Lung (tissue), 12 donors: Measurements from ENCODE around the gene RELN. TPM values are rescaled to one million over a fixed set of nuclear protein-coding genes. Genes with fewer than 3 reads are reported as not detected.

Experiments used
- ATAC-seq: fragments of 200-7000 bp; cut with Tn5 transposase; one replicate; pipeline ENCODE4 v1.9.1; 2020; ENCODE audit warnings: moderate number of reproducible peaks; ENCODE audit not compliant: insufficient read depth, low FRiP score
- DNase-seq, 3 donors: peaks; one replicate each; pipeline ENCODE4 v3.0.0-alpha.2; 2013 to 2017
- H3K27ac ChIP-seq, 2 donors: one replicate each; pipeline ENCODE4 v1.5.1; 2013; ENCODE audit warnings: mild to moderate bottlenecking in 2 of 2, moderate library complexity in 2 of 2, control low read depth in 1 of 2, inconsistent platforms in 1 of 2, low read depth in 1 of 2, low read length in 1 of 2
- H3K27me3 ChIP-seq, 3 donors: one replicate each; pipeline ENCODE4 v1.5.1; 2013; ENCODE audit warnings: low read length in 2 of 3; ENCODE audit not compliant: control insufficient read depth in 3 of 3, insufficient read depth in 3 of 3
- H3K36me3 ChIP-seq, 4 donors: one replicate each; pipeline ENCODE4 v1.5.1; 2013; ENCODE audit warnings: low read length in 4 of 4, mild to moderate bottlenecking in 1 of 4, moderate library complexity in 1 of 4; ENCODE audit not compliant: control insufficient read depth in 4 of 4, insufficient read depth in 4 of 4
- H3K4me1 ChIP-seq, 5 donors: one replicate each; pipeline ENCODE4 v1.5.1; 2013; ENCODE audit warnings: low read length in 5 of 5, mild to moderate bottlenecking in 2 of 5, moderate library complexity in 1 of 5; ENCODE audit not compliant: control insufficient read depth in 5 of 5, insufficient read depth in 5 of 5
- H3K4me3 ChIP-seq: one replicate; pipeline ENCODE4 v1.5.1; 2013; ENCODE audit warnings: mild to moderate bottlenecking, control low read depth, moderate library complexity
- H3K9ac ChIP-seq, 2 donors: one replicate each; pipeline ENCODE4 v1.5.1; 2013; ENCODE audit warnings: low read length in 2 of 2, control low read depth in 1 of 2; ENCODE audit not compliant: insufficient read depth in 1 of 2
- H3K9me3 ChIP-seq, 4 donors: one replicate each; pipeline ENCODE4 v1.5.1; 2013; ENCODE audit warnings: low read length in 3 of 4, mild to moderate bottlenecking in 1 of 4, moderate library complexity in 1 of 4; ENCODE audit not compliant: control insufficient read depth in 4 of 4, insufficient read depth in 3 of 4
- CTCF ChIP-seq: IDR thresholded peaks from 2 replicates; pipeline ENCODE4 v1.5.1; 2012; ENCODE audit warnings: mild to moderate bottlenecking; ENCODE audit errors: control extremely low read depth, extremely low read depth
- WGBS, 2 donors: extraction: QIAGEN DNeasy Blood & Tissue Kit; methylation state at CpG; one replicate each; pipeline ENCODE4 v1.1.7; 2013; 5-methylcytosine and 5-hydroxymethylcytosine counted together
- polyA plus RNA-seq, 2 donors: library from polyadenylated mRNA; stranded (reverse); fragments of 200-250 nt; gene quantifications; one replicate each; pipeline ENCODE4 v1.2.1, GENCODE V29; 2013
- total RNA-seq, 2 donors: library from RNA; depleted of rRNA in 1 of 2; stranded (reverse); fragments of >200 nt in 1 of 2; gene quantifications; one replicate each; pipeline ENCODE4 v1.2.1, GENCODE V29; 2014 to 2021
- donor health status: control.
- donor health status: control.
- donor health status: Bipolar disorder and iron deficiency.
- donor health status: healthy.
- donor health status: DM: yes; HTN: yes; CAD: no.

The RELN gene
- total and polyA plus RNA-seq, 4 donors: 0.24 to 7.7 (median 2.0) TPM

- no peak overlapping the region for H3K27ac ChIP-seq
- 85 to 90% methylated on average over 1 of the region's 1 CpG for WGBS, 2 donors
- ATAC-seq (no peak), DNase-seq (no peak)
- no peak overlapping the region for H3K4me3 ChIP-seq
- peaks cover 0 to 4% (median 0%) of the 10 kb centered on the region in 4 donors for H3K9me3 ChIP-seq
- H3K36me3 ChIP-seq: no peaks in the 10 kb centered on the region
- TF ChIP-seq CTCF: no peak
- H3K4me1 ChIP-seq: no peaks in the 10 kb centered on the region
- no peak overlapping the region for H3K9ac ChIP-seq
- no peaks in the 10 kb centered on the region for H3K27me3 ChIP-seq
Measured at GRCh38 chr7:104034679-104035078, 45.2 kb upstream of the RELN start.

- ATAC-seq (no peak), DNase-seq (no peak)
- Histone ChIP-seq H3K9me3 (peaks cover 0 to 4% (median 0%) of the 10 kb centered on the region in 4 donors), H3K4me1 (no peaks in the 10 kb centered on the region), H3K27ac (no peak overlapping the region), H3K36me3 (no peaks in the 10 kb centered on the region), H3K4me3 (no peak overlapping the region), H3K27me3 (no peaks in the 10 kb centered on the region), H3K9ac (no peak overlapping the region)
- no peak for TF ChIP-seq CTCF
- 82 to 91% methylated on average over 1 of the region's 1 CpG for WGBS, 2 donors
Measured at GRCh38 chr7:104033837-104034236, 44.4 kb upstream of the RELN start.

GRCh38 chr7:104032486-104032885 is 43.0 kb upstream of the RELN start:
- no peaks in the 10 kb centered on the region for H3K36me3 ChIP-seq
- ATAC-seq (no peak), DNase-seq (no peak)
- no peaks in the 10 kb centered on the region for H3K27me3 ChIP-seq
- H3K4me1 ChIP-seq: no peaks in the 10 kb centered on the region
- TF ChIP-seq CTCF: no peak
- 62 to 75% methylated on average over 5 of the region's 5 CpGs for WGBS, 2 donors
- no peak overlapping the region for H3K9ac ChIP-seq
- no peak overlapping the region for H3K27ac ChIP-seq
- H3K9me3 ChIP-seq: peaks cover 0 to 4% (median 0%) of the 10 kb centered on the region in 4 donors
- no peak overlapping the region for H3K4me3 ChIP-seq

GRCh38 chr7:104029765-104030164 is 40.3 kb upstream of the RELN start:
- no peak for TF ChIP-seq CTCF
- no peaks in the 10 kb centered on the region for H3K4me1 ChIP-seq
- H3K9me3 ChIP-seq: peaks cover 0 to 3% (median 0%) of the 10 kb centered on the region in 4 donors
- H3K4me3 ChIP-seq: no peak overlapping the region
- WGBS, 2 donors: 69 to 77% methylated on average over 2 of the region's 2 CpGs
- ATAC-seq: no peak
- no peak overlapping the region for H3K27ac ChIP-seq
- no peaks in the 10 kb centered on the region for H3K36me3 ChIP-seq
- H3K27me3 ChIP-seq: no peaks in the 10 kb centered on the region
- no peak overlapping the region for H3K9ac ChIP-seq
- no peak for DNase-seq
